PC-3 (cell line): ENCODE measurements around the gene DDX42.

ENCODE experiments used
- CTCF ChIP-seq: fragments of 300-600 bp; sonication (generic); conservative IDR thresholded peaks from 2 replicates; pipeline ENCODE4 v1.5.1; 2017; ENCODE audit warnings: antibody characterized with exemption, low read depth, mild to moderate bottlenecking, low read length
- EZH2 ChIP-seq: fragments of 300-600 bp; sonication (generic); IDR thresholded peaks from one replicate; pipeline ENCODE4 v1.6.1; 2017; ENCODE audit warnings: antibody characterized with exemption, mild to moderate bottlenecking, low read length; ENCODE audit not compliant: unreplicated experiment

DNA sequence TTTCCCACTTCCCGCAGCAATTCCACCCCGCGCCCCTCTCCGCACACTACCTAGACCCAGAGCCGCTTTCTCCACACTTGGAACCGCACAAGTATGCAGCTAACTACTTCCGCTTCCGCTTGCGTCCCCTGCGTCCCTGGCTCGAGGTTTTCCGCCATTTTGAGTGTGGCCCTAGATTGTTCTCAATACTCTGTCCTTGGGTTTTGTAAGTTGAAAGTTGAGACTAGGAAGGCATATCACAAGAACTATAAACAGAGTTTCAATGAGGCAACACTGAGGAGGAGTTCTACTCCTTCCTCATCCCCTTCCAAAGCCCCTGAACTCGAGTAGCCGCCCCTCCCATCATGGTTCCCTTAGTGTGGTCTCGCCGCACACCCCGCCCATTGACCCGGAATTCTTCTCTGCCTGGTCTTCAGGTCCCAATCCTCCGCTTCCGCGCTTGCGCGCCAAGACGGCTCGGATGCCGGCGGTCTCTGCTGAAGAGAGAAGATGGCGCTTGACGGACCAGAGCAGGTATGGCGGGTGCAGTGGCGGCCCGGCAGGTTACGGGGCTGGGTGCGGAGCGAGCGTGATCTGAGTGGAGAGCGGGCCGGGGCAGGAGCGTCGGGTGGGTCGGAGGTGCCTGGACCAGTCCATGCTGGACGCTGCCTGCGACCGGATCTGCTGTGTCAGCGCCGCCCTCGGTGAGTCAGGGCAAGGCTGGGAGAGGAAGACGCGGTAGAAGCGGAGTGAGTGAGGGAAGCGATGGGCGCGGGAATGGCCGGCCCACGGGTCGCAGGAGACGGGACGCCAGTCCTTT lies 53.2 kb downstream of the DDX42 start, which contains the start of the genes FTSJ3 and PSMC5:
- TF ChIP-seq CTCF: peak; percentile 63
- no peak for TF ChIP-seq EZH2
